ENCODE measurements around the gene NKAIN4.

Gene NKAIN4

GRCh38 chr20:63254232-63254605, at the start of gene NKAIN4:
Gene NKAIN4, minus strand, starts transcription at chr20:63254463. Its CDS starts 13 bp downstream, at chr20:63254450.
- H3K4me3 ChIP-seq (ENCODE audit: low read length), result peak within 1 kb of the TSS; percentile 28; the same call in 1 of the 2 replicates
- no CpG with 5 or more reads among the region's 46 CpGs for WGBS (ENCODE audit: insufficient coverage, insufficient read length)
- H3K36me3 ChIP-seq (ENCODE audit: control insufficient read depth, insufficient read depth, low read length), result no peaks in the 10 kb centered on the region
- DNase-seq (ENCODE audit: low read depth, low spot score), result no peak
- no peaks in the 10 kb centered on the region for H3K4me1 ChIP-seq (ENCODE audit: control insufficient read depth, insufficient read depth, low read length)
- peaks cover 2% of the 10 kb centered on the region; the same call in 1 of the 2 replicates for H3K27me3 ChIP-seq (ENCODE audit: control insufficient read depth, insufficient read depth, low read length)
- no peak within 1 kb of the TSS for H3K27ac ChIP-seq (ENCODE audit: low read length)
- no peaks in the 10 kb centered on the region for H3K9me3 ChIP-seq (ENCODE audit: control insufficient read depth, insufficient read depth, low read length)

- Histone ChIP-seq H3K36me3 (ENCODE audit: control insufficient read depth, insufficient read depth, low read length) (no peaks in the 10 kb centered on the region), H3K9me3 (ENCODE audit: control insufficient read depth, insufficient read depth, low read length) (no peaks in the 10 kb centered on the region), H3K27ac (ENCODE audit: low read length) (no peak overlapping the region), H3K4me3 (ENCODE audit: low read length) (no peak overlapping the region), H3K27me3 (ENCODE audit: control insufficient read depth, insufficient read depth, low read length) (no peaks in the 10 kb centered on the region), H3K4me1 (ENCODE audit: control insufficient read depth, insufficient read depth, low read length) (no peaks in the 10 kb centered on the region)
- WGBS (ENCODE audit: insufficient coverage, insufficient read length), result no CpG with 5 or more reads among the region's 5 CpGs
- DNase-seq (ENCODE audit: low read depth, low spot score), result no peak
Observed at GRCh38 chr20:63303095-63303666, 48.9 kb upstream of the NKAIN4 start.

- no peak for DNase-seq (ENCODE audit: low read depth, low spot score)
- H3K9me3 ChIP-seq (ENCODE audit: control insufficient read depth, insufficient read depth, low read length), result no peaks in the 10 kb centered on the region
- no peaks in the 10 kb centered on the region for H3K36me3 ChIP-seq (ENCODE audit: control insufficient read depth, insufficient read depth, low read length)
- H3K27ac ChIP-seq (ENCODE audit: low read length), result no peak overlapping the region
- H3K27me3 ChIP-seq (ENCODE audit: control insufficient read depth, insufficient read depth, low read length), result no peaks in the 10 kb centered on the region
- peaks cover 2% of the 10 kb centered on the region; the same call in 1 of the 2 replicates for H3K4me1 ChIP-seq (ENCODE audit: control insufficient read depth, insufficient read depth, low read length)
- no CpG with 5 or more reads among the region's 1 CpG for WGBS (ENCODE audit: insufficient coverage, insufficient read length)
- no peak overlapping the region for H3K4me3 ChIP-seq (ENCODE audit: low read length)
Observed at GRCh38 chr20:63301671-63302070, 47.4 kb upstream of the NKAIN4 start.

- H3K4me1 ChIP-seq (ENCODE audit: control insufficient read depth, insufficient read depth, low read length), result peaks cover 6% of the 10 kb centered on the region; the same call in 1 of the 2 replicates
- no peak for DNase-seq (ENCODE audit: low read depth, low spot score)
- no peaks in the 10 kb centered on the region for H3K9me3 ChIP-seq (ENCODE audit: control insufficient read depth, insufficient read depth, low read length)
- no peak overlapping the region for H3K4me3 ChIP-seq (ENCODE audit: low read length)
- H3K27me3 ChIP-seq (ENCODE audit: control insufficient read depth, insufficient read depth, low read length), result no peaks in the 10 kb centered on the region
- H3K27ac ChIP-seq (ENCODE audit: low read length), result no peak overlapping the region
- no CpG with 5 or more reads among the region's 17 CpGs for WGBS (ENCODE audit: insufficient coverage, insufficient read length)
- H3K36me3 ChIP-seq (ENCODE audit: control insufficient read depth, insufficient read depth, low read length), result no peaks in the 10 kb centered on the region
Observed at GRCh38 chr20:63298731-63299312, 44.6 kb upstream of the NKAIN4 start.

- WGBS (ENCODE audit: insufficient coverage, insufficient read length), result no CpG with 5 or more reads among the region's 16 CpGs
- DNase-seq (ENCODE audit: low read depth, low spot score), result no peak
Observed at GRCh38 chr20:63297796-63298572, 43.7 kb upstream of the NKAIN4 start.

GRCh38 chr20:63297371-63297781, 43.1 kb upstream of the NKAIN4 start:
- H3K27me3 ChIP-seq (ENCODE audit: control insufficient read depth, insufficient read depth, low read length), result no peaks in the 10 kb centered on the region

More at GRCh38 chr20:63297796-63298572, 43.7 kb upstream of the NKAIN4 start:
- no peak overlapping the region for H3K4me3 ChIP-seq (ENCODE audit: low read length)
- H3K27ac ChIP-seq (ENCODE audit: low read length), result no peak overlapping the region
- H3K27me3 ChIP-seq (ENCODE audit: control insufficient read depth, insufficient read depth, low read length), result no peaks in the 10 kb centered on the region
- H3K9me3 ChIP-seq (ENCODE audit: control insufficient read depth, insufficient read depth, low read length), result no peaks in the 10 kb centered on the region
- H3K36me3 ChIP-seq (ENCODE audit: control insufficient read depth, insufficient read depth, low read length), result no peaks in the 10 kb centered on the region
- peaks cover 6% of the 10 kb centered on the region; the same call in 1 of the 2 replicates for H3K4me1 ChIP-seq (ENCODE audit: control insufficient read depth, insufficient read depth, low read length)

GRCh38 chr20:63296531-63297299, 42.5 kb upstream of the NKAIN4 start:
- no peak for DNase-seq (ENCODE audit: low read depth, low spot score)
- no peaks in the 10 kb centered on the region for H3K9me3 ChIP-seq (ENCODE audit: control insufficient read depth, insufficient read depth, low read length)
- no CpG with 5 or more reads among the region's 18 CpGs for WGBS (ENCODE audit: insufficient coverage, insufficient read length)
- no peaks in the 10 kb centered on the region for H3K27me3 ChIP-seq (ENCODE audit: control insufficient read depth, insufficient read depth, low read length)
- no peak overlapping the region for H3K27ac ChIP-seq (ENCODE audit: low read length)
- no peaks in the 10 kb centered on the region for H3K36me3 ChIP-seq (ENCODE audit: control insufficient read depth, insufficient read depth, low read length)
- no peak overlapping the region for H3K4me3 ChIP-seq (ENCODE audit: low read length)
- H3K4me1 ChIP-seq (ENCODE audit: control insufficient read depth, insufficient read depth, low read length), result peaks cover 6% of the 10 kb centered on the region; the same call in 1 of the 2 replicates

More at GRCh38 chr20:63297371-63297781, 43.1 kb upstream of the NKAIN4 start:
- H3K4me1 ChIP-seq (ENCODE audit: control insufficient read depth, insufficient read depth, low read length), result peaks cover 6% of the 10 kb centered on the region; the same call in 1 of the 2 replicates
- H3K27ac ChIP-seq (ENCODE audit: low read length), result no peak overlapping the region
- no peaks in the 10 kb centered on the region for H3K9me3 ChIP-seq (ENCODE audit: control insufficient read depth, insufficient read depth, low read length)
- H3K36me3 ChIP-seq (ENCODE audit: control insufficient read depth, insufficient read depth, low read length), result no peaks in the 10 kb centered on the region
- WGBS (ENCODE audit: insufficient coverage, insufficient read length), result no CpG with 5 or more reads among the region's 11 CpGs
- no peak for DNase-seq (ENCODE audit: low read depth, low spot score)
- no peak overlapping the region for H3K4me3 ChIP-seq (ENCODE audit: low read length)

- Histone ChIP-seq H3K27ac (ENCODE audit: low read length) (no peak overlapping the region), H3K36me3 (ENCODE audit: control insufficient read depth, insufficient read depth, low read length) (no peaks in the 10 kb centered on the region), H3K9me3 (ENCODE audit: control insufficient read depth, insufficient read depth, low read length) (no peaks in the 10 kb centered on the region), H3K4me1 (ENCODE audit: control insufficient read depth, insufficient read depth, low read length) (peaks cover 8% of the 10 kb centered on the region), H3K27me3 (ENCODE audit: control insufficient read depth, insufficient read depth, low read length) (no peaks in the 10 kb centered on the region), H3K4me3 (ENCODE audit: low read length) (no peak overlapping the region)
- no peak for DNase-seq (ENCODE audit: low read depth, low spot score)
- WGBS (ENCODE audit: insufficient coverage, insufficient read length), result no CpG with 5 or more reads among the region's 20 CpGs
Observed at GRCh38 chr20:63295846-63296245, 41.6 kb upstream of the NKAIN4 start.

- peaks cover 8% of the 10 kb centered on the region for H3K4me1 ChIP-seq (ENCODE audit: control insufficient read depth, insufficient read depth, low read length)
- H3K36me3 ChIP-seq (ENCODE audit: control insufficient read depth, insufficient read depth, low read length), result no peaks in the 10 kb centered on the region
- no peaks in the 10 kb centered on the region for H3K27me3 ChIP-seq (ENCODE audit: control insufficient read depth, insufficient read depth, low read length)
- WGBS (ENCODE audit: insufficient coverage, insufficient read length), result no CpG with 5 or more reads among the region's 17 CpGs
- DNase-seq (ENCODE audit: low read depth, low spot score), result no peak
- no peaks in the 10 kb centered on the region for H3K9me3 ChIP-seq (ENCODE audit: control insufficient read depth, insufficient read depth, low read length)
- no peak overlapping the region for H3K4me3 ChIP-seq (ENCODE audit: low read length)
- no peak overlapping the region for H3K27ac ChIP-seq (ENCODE audit: low read length)
Observed at GRCh38 chr20:63295422-63295821, 41.2 kb upstream of the NKAIN4 start.

GRCh38 chr20:63295018-63295417, 40.8 kb upstream of the NKAIN4 start:
- no CpG with 5 or more reads among the region's 19 CpGs for WGBS (ENCODE audit: insufficient coverage, insufficient read length)
- no peak overlapping the region for H3K4me3 ChIP-seq (ENCODE audit: low read length)
- no peak overlapping the region for H3K27ac ChIP-seq (ENCODE audit: low read length)
- peaks cover 8% of the 10 kb centered on the region for H3K4me1 ChIP-seq (ENCODE audit: control insufficient read depth, insufficient read depth, low read length)
- no peaks in the 10 kb centered on the region for H3K9me3 ChIP-seq (ENCODE audit: control insufficient read depth, insufficient read depth, low read length)
- DNase-seq (ENCODE audit: low read depth, low spot score), result no peak
- H3K27me3 ChIP-seq (ENCODE audit: control insufficient read depth, insufficient read depth, low read length), result no peaks in the 10 kb centered on the region
- H3K36me3 ChIP-seq (ENCODE audit: control insufficient read depth, insufficient read depth, low read length), result no peaks in the 10 kb centered on the region

Data from iPS DF 6.9 (cell line).